OCI-LY7 (cell line): ENCODE results near the gene USP6NL. TPM values are rescaled to one million over a fixed set of nuclear protein-coding genes. Genes with fewer than 3 reads are reported as not detected.

Experiments used
- BruUV-seq: library from RNA; stranded (reverse); fragments of 400-500 nt; replicated peaks from 2 replicates; lab custom pipeline; 2021; lab: Mats Ljungman, UMichigan
- CTCF ChIA-PET: fragments of 300-600 bp; sonication (Branson Sonifier 250); formaldehyde crosslinking; loops from one replicate; lab custom pipeline; 2022; ENCODE audit warnings: antibody characterized with exemption; ENCODE audit not compliant: unreplicated experiment; lab: Charles Lee
- POLR2A ChIA-PET: fragments of 300-600 bp; sonication (Branson Sonifier 250); formaldehyde crosslinking; loops from one replicate; lab custom pipeline; 2022; ENCODE audit warnings: antibody characterized with exemption; lab: Charles Lee
- DNase-seq: peaks from one replicate; pipeline ENCODE4 v3.0.0-alpha.2; 2015; ENCODE audit warnings: low spot score
- H2AFZ ChIP-seq: fragments of 200-600 bp; sonication (generic), shearing (Covaris generic); 2 replicates; pipeline ENCODE4 v1.6.1; 2014; ENCODE audit warnings: mild to moderate bottlenecking, antibody characterized with exemption, low read length, moderate library complexity
- H3K27ac ChIP-seq: fragments of 200-600 bp; sonication (generic); 2 replicates; pipeline ENCODE4 v1.5.1; 2014; ENCODE audit warnings: mixed run types, low read depth, mild to moderate bottlenecking, moderate library complexity, low read length, inconsistent platforms; ENCODE audit not compliant: poor library complexity, severe bottlenecking
- H3K36me3 ChIP-seq: fragments of 200-600 bp; sonication (generic); 2 replicates; pipeline ENCODE4 v1.6.1; 2014; ENCODE audit warnings: mild to moderate bottlenecking, antibody characterized with exemption, low read length, moderate library complexity, mixed read lengths; ENCODE audit not compliant: insufficient read depth
- H3K4me1 ChIP-seq: fragments of 200-600 bp; sonication (generic); 2 replicates; pipeline ENCODE4 v1.5.1; 2014; ENCODE audit warnings: mild to moderate bottlenecking, low read length; ENCODE audit not compliant: insufficient read depth, poor library complexity, severe bottlenecking
- H3K4me2 ChIP-seq: fragments of 200-600 bp; sonication (generic); 2 replicates; pipeline ENCODE4 v1.6.1; 2014; ENCODE audit warnings: mild to moderate bottlenecking, low read length
- H3K4me3 ChIP-seq: fragments of 200-600 bp; sonication (generic); 2 replicates; pipeline ENCODE4 v1.5.1; 2014; ENCODE audit warnings: mild to moderate bottlenecking, low read depth, low read length; ENCODE audit not compliant: poor library complexity, severe bottlenecking
- H3K79me2 ChIP-seq: fragments of 200-600 bp; sonication (generic); 2 replicates; pipeline ENCODE4 v1.6.1; 2016; ENCODE audit warnings: low read depth, mild to moderate bottlenecking, low read length, moderate library complexity, mixed read lengths; ENCODE audit not compliant: insufficient read depth
- H3K9me2 ChIP-seq: fragments of 200-600 bp; sonication (generic); 2 replicates; pipeline ENCODE4 v1.6.1; 2016; ENCODE audit warnings: mild to moderate bottlenecking, low read length, mixed read lengths; ENCODE audit not compliant: insufficient read depth
- H3K9me3 ChIP-seq: fragments of 200-600 bp; sonication (generic); 2 replicates; pipeline ENCODE4 v1.6.1; 2014; ENCODE audit warnings: mild to moderate bottlenecking, mixed run types, low read length, mixed read lengths
- H4K20me1 ChIP-seq: fragments of 200-600 bp; sonication (generic); 2 replicates; pipeline ENCODE4 v1.6.1; 2014; ENCODE audit warnings: mild to moderate bottlenecking, antibody characterized with exemption, low read length, moderate library complexity, mixed read lengths; ENCODE audit not compliant: insufficient read depth
- CTCF ChIP-seq: fragments of 200-600 bp; sonication (generic); conservative IDR thresholded peaks from 2 replicates; pipeline ENCODE4 v1.5.1; 2014; ENCODE audit warnings: mild to moderate bottlenecking, antibody characterized with exemption, low read length, moderate library complexity, mixed read lengths
- EZH2phosphoT487 ChIP-seq: fragments of 200-600 bp; sonication (generic); IDR thresholded peaks from 2 replicates; pipeline ENCODE4 v1.6.1; 2018; ENCODE audit warnings: low read depth, borderline replicate concordance, mild to moderate bottlenecking, mixed run types, antibody characterized with exemption, low read length, moderate library complexity, mixed read lengths
- intact Hi-C: fragments of 100-400 bp; cut with micrococcal nuclease; formaldehyde crosslinking; loops from one replicate; pipeline ENCODE4 v1.10.0; 2022; ENCODE audit not compliant: unreplicated experiment
- total RNA-seq, 2 experiments: library from RNA; depleted of rRNA in 1 of 2; stranded (reverse); fragments of >200 nt in 1 of 2; shearing (Covaris generic) in 1 of 2; gene quantifications; 2 replicates each; pipeline ENCODE4 v1.2.3, GENCODE V29; 2014 to 2022

USP6NL gene
- total RNA-seq, 2 experiments from 2014 or later: 41.7 to 59.7 TPM

GRCh38 chr10:11570751-11571150 lies 40.7 kb downstream of the USP6NL start:
- ChIA-PET CTCF (interaction anchor here (1.6 kb wide), 1 partner anchor 10 kb away, joined by 5 read pairs; no protein-coding TSS in a partner anchor), POLR2A (interaction anchor here (0.7 to 2.0 kb wide), 3 partner anchors 8 to 39 kb away, joined by 3 to 17 read pairs (median 4); no protein-coding TSS in a partner anchor)
- Histone ChIP-seq H3K4me1 (peaks cover 44% of the 10 kb centered on the region), H3K4me3 (no peak overlapping the region), H3K27ac (no peak overlapping the region), H3K9me2 (no peaks in the 10 kb centered on the region), H3K9me3 (no peaks in the 10 kb centered on the region), H2AFZ (no peak overlapping the region), H3K4me2 (no peak overlapping the region), H3K79me2 (peaks cover 100% of the 10 kb centered on the region), H4K20me1 (peaks cover 30% of the 10 kb centered on the region), H3K36me3 (peaks cover 26% of the 10 kb centered on the region)
- DNase-seq: no peak
- intact Hi-C loops: loop anchor here (5.0 kb wide), 1 partner anchor 38 kb away; no protein-coding TSS in a partner anchor
- no TSS peak for BruUV-seq
- TF ChIP-seq CTCF (no peak), EZH2phosphoT487 (no peak)

- H3K4me1 ChIP-seq: peaks cover 31% of the 10 kb centered on the region
- POLR2A ChIA-PET: interaction anchor here (0.7 to 2.0 kb wide), 8 partner anchors 9 to 69 kb away, joined by 3 to 17 read pairs (median 4); no protein-coding TSS in a partner anchor
- intact Hi-C loops: no loop called here
Measured at GRCh38 chr10:11569471-11569870, 42.0 kb downstream of the USP6NL start.

More at GRCh38 chr10:11569471-11569870, 42.0 kb downstream of the USP6NL start:
- H2AFZ ChIP-seq: no peak overlapping the region
- no peaks in the 10 kb centered on the region for H3K9me3 ChIP-seq
- TF ChIP-seq EZH2phosphoT487: no peak
- TF ChIP-seq CTCF: no peak
- H3K4me3 ChIP-seq: no peak overlapping the region
- no peaks in the 10 kb centered on the region for H3K9me2 ChIP-seq
- CTCF ChIA-PET: interaction anchor here (1.6 kb wide), 1 partner anchor 9 kb away, joined by 5 read pairs; no protein-coding TSS in a partner anchor
- peaks cover 20% of the 10 kb centered on the region for H4K20me1 ChIP-seq
- H3K36me3 ChIP-seq: peaks cover 37% of the 10 kb centered on the region
- no peak for DNase-seq
- no TSS peak for BruUV-seq
- H3K4me2 ChIP-seq: no peak overlapping the region
- peaks cover 100% of the 10 kb centered on the region for H3K79me2 ChIP-seq
- no peak overlapping the region for H3K27ac ChIP-seq
